OCI-M1 (cell line): ENCODE results near the gene CCDC74A.
"Not testable (repeated sequence)": the region's sequence is repeated elsewhere in the genome, so short reads cannot be mapped to it uniquely, and the experiment has no call there.

ENCODE experiments used
- DNase-seq: peaks from one replicate; lab custom pipeline; 2025; lab: John Stamatoyannopoulos, UW

The CCDC74A gene

DNA sequence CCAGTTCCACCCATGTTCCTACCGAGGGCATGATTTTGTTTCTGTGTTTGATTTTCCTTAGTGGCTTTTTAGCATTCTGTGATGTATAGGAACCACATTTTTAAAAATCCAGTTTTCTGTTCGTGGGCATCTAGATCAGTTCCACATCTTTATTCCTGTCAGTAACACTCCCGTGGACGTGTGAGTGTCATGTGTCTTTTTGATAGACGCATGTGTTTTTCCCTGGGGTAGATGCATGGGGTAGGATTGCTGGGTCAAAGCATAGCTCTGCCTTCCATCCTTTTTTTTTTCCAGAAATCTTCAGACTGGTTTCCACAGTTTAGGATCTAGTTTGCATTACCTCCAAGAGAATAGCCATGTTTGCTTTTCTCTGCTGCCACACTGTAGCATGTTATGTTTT, 38.7 kb downstream of the CCDC74A start:
- no peak for DNase-seq

- DNase-seq: no peak
Measured at GRCh38 chr2:131567891-131568290, 40.2 kb downstream of the CCDC74A start.

- DNase-seq: not testable (repeated sequence)
Measured at GRCh38 chr2:131568401-131568800, 40.7 kb downstream of the CCDC74A start.

DNA sequence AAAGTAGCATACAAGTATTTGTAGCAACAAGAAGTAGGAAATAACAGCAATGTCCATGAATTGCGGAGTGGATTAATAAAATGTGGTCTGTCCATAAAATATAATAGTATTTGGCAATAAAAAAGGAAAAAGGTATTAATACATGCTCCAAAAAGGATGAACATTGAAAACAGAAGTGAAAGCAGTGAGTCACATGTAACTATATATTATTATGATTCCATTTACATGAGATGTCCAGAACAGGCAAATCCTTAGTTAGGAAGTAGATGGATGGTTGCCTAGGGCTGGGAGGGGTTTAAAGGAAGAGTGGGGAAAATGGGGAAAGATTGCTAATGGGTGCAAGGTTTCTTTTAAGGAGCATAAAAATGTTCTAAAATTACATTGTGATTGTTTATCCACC, 44.5 kb downstream of the CCDC74A start:
- DNase-seq: no peak

GRCh38 chr2:131577812-131578211, 50.1 kb downstream of the CCDC74A start:
- DNase-seq: no peak

DNA sequence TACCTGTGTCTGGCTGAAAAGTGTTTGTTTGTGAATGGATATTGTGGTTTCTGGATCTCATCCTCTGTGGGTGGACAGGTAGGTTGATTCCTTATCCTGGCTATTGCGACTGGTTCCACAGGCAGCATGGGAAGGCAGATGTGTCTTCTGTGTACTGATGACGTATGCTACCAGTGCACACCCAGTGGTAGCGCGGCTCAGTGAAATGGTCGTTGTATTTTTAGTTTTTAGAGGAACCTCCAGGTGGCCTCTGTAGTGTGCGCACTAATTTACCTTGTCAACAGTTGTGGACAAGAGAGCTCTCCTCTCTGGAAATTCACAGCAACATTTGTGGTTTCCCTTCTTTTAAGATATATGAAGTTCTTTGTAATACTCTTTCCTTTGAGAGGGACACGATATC, 52.5 kb downstream of the CCDC74A start:
- no peak for DNase-seq
